IMR-90 (cell line): ENCODE data around the gene ERGIC1. TPM values are rescaled to one million over a fixed set of nuclear protein-coding genes. Genes with fewer than 3 reads are reported as not detected.

ENCODE experiments used
- ATAC-seq: fragments of 200-7000 bp; cut with Tn5 transposase; 2 replicates; pipeline ENCODE4 v1.9.1; 2020; ENCODE audit warnings: low read depth, mild to moderate bottlenecking, moderate library complexity
- BruUV-seq: library from RNA; stranded (reverse); fragments of 400-500 nt; replicated peaks from 2 replicates; lab custom pipeline; 2021; lab: Mats Ljungman, UMichigan
- CTCF ChIA-PET: fragments of 300-600 bp; formaldehyde crosslinking; extraction: SDS; loops from one replicate; lab custom pipeline; 2021; ENCODE audit warnings: antibody characterized with exemption; lab: Yijun Ruan, JAX
- POLR2A ChIA-PET: fragments of 300-600 bp; sonication (Branson Sonifier 250); formaldehyde crosslinking; loops from one replicate; lab custom pipeline; 2022; ENCODE audit warnings: antibody characterized with exemption; ENCODE audit not compliant: unreplicated experiment; lab: Charles Lee
- DNase-seq: peaks from one replicate; pipeline ENCODE4 v3.0.0; 2013
- H2AFZ ChIP-seq: replicated peaks from 2 replicates; pipeline ENCODE3; 2013; ENCODE audit warnings: low read length, mild to moderate bottlenecking; ENCODE audit not compliant: poor library complexity
- H2AK5ac ChIP-seq: 2 replicates; pipeline ENCODE4 v1.6.1; 2013; ENCODE audit warnings: low read depth, low read length, inconsistent platforms
- H2AK9ac ChIP-seq: replicated peaks from 2 replicates; pipeline ENCODE3; 2013; ENCODE audit warnings: mild to moderate bottlenecking, low read depth, low read length, moderate library complexity; ENCODE audit not compliant: poor library complexity
- H2BK120ac ChIP-seq: 2 replicates; pipeline ENCODE4 v1.6.1; 2013; ENCODE audit warnings: low read depth, low read length, inconsistent platforms
- H2BK15ac ChIP-seq: 3 replicates; pipeline ENCODE4 v1.6.1; 2013; ENCODE audit warnings: low read depth, low read length, inconsistent platforms
- H2BK20ac ChIP-seq: 2 replicates; pipeline ENCODE4 v1.6.1; 2013; ENCODE audit warnings: low read depth, mild to moderate bottlenecking, inconsistent platforms, low read length, moderate library complexity
- H2BK5ac ChIP-seq: 2 replicates; pipeline ENCODE4 v1.6.1; 2013; ENCODE audit warnings: mild to moderate bottlenecking, low read depth, low read length, inconsistent platforms; ENCODE audit not compliant: poor library complexity, severe bottlenecking
- H3K14ac ChIP-seq: replicated peaks from 2 replicates; pipeline ENCODE4 v1.6.1; 2013; ENCODE audit warnings: low read depth, low read length, inconsistent platforms
- H3K18ac ChIP-seq: 2 replicates; pipeline ENCODE4 v1.6.1; 2013; ENCODE audit warnings: low read depth, low read length, control low read depth
- H3K23ac ChIP-seq: 2 replicates; pipeline ENCODE4 v1.6.1; 2013; ENCODE audit warnings: low read depth, low read length, inconsistent platforms
- H3K27ac ChIP-seq: 2 replicates; pipeline ENCODE4 v1.5.1; 2013; ENCODE audit warnings: mild to moderate bottlenecking, control low read depth, low read length; ENCODE audit not compliant: insufficient read depth
- H3K27me3 ChIP-seq: 2 replicates; pipeline ENCODE4 v1.6.1; 2013; ENCODE audit warnings: low read length; ENCODE audit not compliant: control insufficient read depth, insufficient read depth
- H3K36me3 ChIP-seq: 2 replicates; pipeline ENCODE4 v1.6.1; 2013; ENCODE audit warnings: low read length, mixed read lengths; ENCODE audit not compliant: control insufficient read depth, insufficient read depth
- H3K4ac ChIP-seq: 2 replicates; pipeline ENCODE4 v1.6.1; 2013; ENCODE audit warnings: low read depth, low read length, inconsistent platforms
- H3K4me1 ChIP-seq: 2 replicates; pipeline ENCODE4 v1.6.1; 2013; ENCODE audit warnings: low read length, mixed read lengths; ENCODE audit not compliant: control insufficient read depth, insufficient read depth
- H3K4me2 ChIP-seq: 2 replicates; pipeline ENCODE4 v1.6.1; 2013; ENCODE audit warnings: low read depth, mild to moderate bottlenecking, control low read depth, low read length, moderate library complexity
- H3K4me3 ChIP-seq: 2 replicates; pipeline ENCODE4 v1.5.1; 2013; ENCODE audit warnings: low read depth, mild to moderate bottlenecking, control low read depth, low read length, moderate library complexity; ENCODE audit not compliant: insufficient read depth
- H3K56ac ChIP-seq: 2 replicates; pipeline ENCODE4 v1.6.1; 2013; ENCODE audit warnings: low read length, inconsistent platforms; ENCODE audit not compliant: insufficient read depth; ENCODE audit errors: extremely low read depth
- H3K79me1 ChIP-seq, 2 experiments: 2 replicates each; pipeline ENCODE4 v1.6.1; 2013; ENCODE audit warnings: low read length in 2 of 2, inconsistent platforms in 1 of 2, low read depth in 1 of 2
- H3K9ac ChIP-seq: 2 replicates; pipeline ENCODE4 v1.6.1; 2013; ENCODE audit warnings: low read depth, low read length, control low read depth
- H3K9me1 ChIP-seq: 2 replicates; pipeline ENCODE4 v1.6.1; 2013; ENCODE audit warnings: low read length, inconsistent platforms; ENCODE audit not compliant: insufficient read depth
- H3K9me3 ChIP-seq: 2 replicates; pipeline ENCODE4 v1.6.1; 2013; ENCODE audit warnings: low read length; ENCODE audit not compliant: control insufficient read depth, insufficient read depth
- H4K20me1 ChIP-seq: 2 replicates; pipeline ENCODE4 v1.6.1; 2013; ENCODE audit warnings: low read length, inconsistent platforms; ENCODE audit not compliant: insufficient read depth
- H4K5ac ChIP-seq: 2 replicates; pipeline ENCODE4 v1.6.1; 2013; ENCODE audit warnings: mild to moderate bottlenecking, low read depth, low read length, control low read depth
- H4K8ac ChIP-seq, 2 experiments: 2 replicates each; pipeline ENCODE4 v1.6.1; 2013; ENCODE audit warnings: low read depth in 2 of 2, low read length in 2 of 2, control low read depth in 1 of 2, inconsistent platforms in 1 of 2
- H4K91ac ChIP-seq: 2 replicates; pipeline ENCODE4 v1.6.1; 2013; ENCODE audit warnings: low read depth, low read length, inconsistent platforms; ENCODE audit not compliant: insufficient read depth
- BHLHE40 ChIP-seq: fragments of 150-350 bp; IDR thresholded peaks from 2 replicates; pipeline ENCODE4 v1.6.1; 2016; ENCODE audit warnings: mild to moderate bottlenecking, low read depth, low read length
- CEBPB ChIP-seq: IDR thresholded peaks from 2 replicates; pipeline ENCODE4 v1.6.1; 2012; ENCODE audit warnings: low read depth, low read length, improper control_type of control experiment
- CHD1 ChIP-seq: IDR thresholded peaks from 2 replicates; pipeline ENCODE4 v1.6.1; 2012; ENCODE audit warnings: low read depth, low read length, improper control_type of control experiment
- MAFK ChIP-seq: IDR thresholded peaks from 2 replicates; pipeline ENCODE4 v1.6.1; 2012; ENCODE audit warnings: low read depth, low read length, improper control_type of control experiment
- MAZ ChIP-seq: IDR thresholded peaks from 2 replicates; pipeline ENCODE4 v1.6.1; 2012; ENCODE audit warnings: low read depth, mild to moderate bottlenecking, low read length, improper control_type of control experiment, moderate library complexity, borderline replicate concordance
- NFE2L2 ChIP-seq: fragments of 150-350 bp; IDR thresholded peaks from 2 replicates; pipeline ENCODE4 v1.6.1; 2016; ENCODE audit warnings: low read depth, mild to moderate bottlenecking, low read length
- POLR2A ChIP-seq: IDR thresholded peaks from 2 replicates; pipeline ENCODE4 v1.6.1; 2012; ENCODE audit warnings: mild to moderate bottlenecking, low read depth, low read length
- RCOR1 ChIP-seq: IDR thresholded peaks from 2 replicates; pipeline ENCODE4 v1.6.1; 2012; ENCODE audit warnings: mild to moderate bottlenecking, low read length, improper control_type of control experiment; ENCODE audit not compliant: insufficient replicate concordance
- RFX5 ChIP-seq: IDR thresholded peaks from 2 replicates; pipeline ENCODE4 v1.8.0; 2012; ENCODE audit warnings: low read depth, mild to moderate bottlenecking, low read length, moderate library complexity
- SMC3 ChIP-seq: fragments of 150-350 bp; IDR thresholded peaks from 2 replicates; pipeline ENCODE4 v1.6.1; 2016; ENCODE audit warnings: low read depth, mild to moderate bottlenecking, antibody characterized with exemption, low read length, moderate library complexity
- WGBS, 2 experiments: methylation state at CpG; one replicate each; pipeline versions ENCODE4 v1.1.5 to v1.1.7; 2013; ENCODE audit warnings: missing lambda C conversion rate in 2 of 2; ENCODE audit not compliant: insufficient read length in 1 of 2; ENCODE audit errors: extremely low coverage in 2 of 2; 5-methylcytosine and 5-hydroxymethylcytosine counted together
- dilution Hi-C: fragments of 300-500 bp; cut with HindIII; formaldehyde crosslinking; loops from one replicate; pipeline ENCODE4 v1.14.3; 2018; ENCODE audit warnings: low sequenced_read_pairs; ENCODE audit not compliant: unreplicated experiment
- in situ Hi-C: fragments of 300-500 bp; cut with MboI; formaldehyde crosslinking; loops from 3 replicates; pipeline ENCODE4 v1.14.3; 2019; ENCODE audit warnings: low sequenced_read_pairs, inconsistent platforms, mixed read lengths
- intact Hi-C: fragments of 100-400 bp; cut with micrococcal nuclease; formaldehyde crosslinking; loops from 2 replicates; pipeline ENCODE4 v1.10.0; 2022
- polyA plus RNA-seq, 3 experiments: library from polyadenylated mRNA; depleted of rRNA; stranded (reverse); fragments of >200 nt; gene quantifications; 2 replicates each; pipeline ENCODE4 v1.2.3, GENCODE V29; 2012; ENCODE audit warnings: low replicate concordance in 1 of 3
- total RNA-seq: library from RNA; depleted of rRNA; stranded (reverse); fragments of >200 nt; gene quantifications from 2 replicates; pipeline ENCODE4 v1.2.3, GENCODE V29; 2012
- TF ChIP-seq, protein P1 (sequence below): conservative IDR thresholded peaks from 2 replicates; pipeline ENCODE4 v1.5.1; 2012; ENCODE audit warnings: mild to moderate bottlenecking, low read depth, low read length, improper control_type of control experiment
- TF ChIP-seq, protein P2 (sequence below): fragments of 150-350 bp; IDR thresholded peaks from 2 replicates; pipeline ENCODE4 v1.6.1; 2016; ENCODE audit warnings: low read depth, mild to moderate bottlenecking, low read length, moderate library complexity, borderline replicate concordance
- TF ChIP-seq, protein P3 (sequence below): fragments of 150-350 bp; IDR thresholded peaks from 2 replicates; pipeline ENCODE4 v1.6.1; 2017; ENCODE audit warnings: mild to moderate bottlenecking, antibody characterized with exemption, low read length, low read depth

ERGIC1 gene
- total and polyA plus RNA-seq, 2 of the 4 experiments (the other 2 are of a cell fraction): 134 to 192 TPM

DNA sequence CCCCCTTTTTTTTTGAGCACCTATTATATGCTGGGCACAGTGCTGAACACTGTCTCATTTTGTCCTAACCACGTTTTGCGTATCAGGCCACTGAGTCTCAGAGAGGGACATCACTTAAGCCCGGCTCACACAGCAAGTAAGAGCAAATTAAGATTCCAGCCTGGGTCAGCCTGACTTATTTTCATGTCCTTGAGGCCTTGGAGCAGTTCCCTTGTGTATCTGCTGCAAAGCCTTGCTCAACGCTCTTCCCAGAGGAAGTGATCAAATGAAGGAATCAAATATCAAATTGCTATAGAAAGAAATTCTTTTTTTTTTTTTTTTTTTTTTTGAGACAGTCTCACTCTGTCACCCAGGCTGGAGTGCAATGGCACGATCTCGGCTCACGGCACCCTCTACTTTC, 30.7 kb downstream of the ERGIC1 start:
- CTCF ChIA-PET: no interaction called here
- DNase-seq: peak; percentile 37
- H2BK120ac ChIP-seq: no peak overlapping the region

More for the DNA sequence above, 30.7 kb downstream of the ERGIC1 start:
- H3K9me1 ChIP-seq: peaks cover 38% of the 10 kb centered on the region
- no peak overlapping the region for H3K9ac ChIP-seq
- TF ChIP-seq, protein P1, sequence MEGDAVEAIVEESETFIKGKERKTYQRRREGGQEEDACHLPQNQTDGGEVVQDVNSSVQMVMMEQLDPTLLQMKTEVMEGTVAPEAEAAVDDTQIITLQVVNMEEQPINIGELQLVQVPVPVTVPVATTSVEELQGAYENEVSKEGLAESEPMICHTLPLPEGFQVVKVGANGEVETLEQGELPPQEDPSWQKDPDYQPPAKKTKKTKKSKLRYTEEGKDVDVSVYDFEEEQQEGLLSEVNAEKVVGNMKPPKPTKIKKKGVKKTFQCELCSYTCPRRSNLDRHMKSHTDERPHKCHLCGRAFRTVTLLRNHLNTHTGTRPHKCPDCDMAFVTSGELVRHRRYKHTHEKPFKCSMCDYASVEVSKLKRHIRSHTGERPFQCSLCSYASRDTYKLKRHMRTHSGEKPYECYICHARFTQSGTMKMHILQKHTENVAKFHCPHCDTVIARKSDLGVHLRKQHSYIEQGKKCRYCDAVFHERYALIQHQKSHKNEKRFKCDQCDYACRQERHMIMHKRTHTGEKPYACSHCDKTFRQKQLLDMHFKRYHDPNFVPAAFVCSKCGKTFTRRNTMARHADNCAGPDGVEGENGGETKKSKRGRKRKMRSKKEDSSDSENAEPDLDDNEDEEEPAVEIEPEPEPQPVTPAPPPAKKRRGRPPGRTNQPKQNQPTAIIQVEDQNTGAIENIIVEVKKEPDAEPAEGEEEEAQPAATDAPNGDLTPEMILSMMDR: no peak
- TF ChIP-seq MAFK (no peak), NFE2L2 (no peak), RCOR1 (no peak), MAZ (no peak), BHLHE40 (no peak), SMC3 (no peak), POLR2A (no peak), RFX5 (no peak), CEBPB (no peak), CHD1 (no peak)
- TF ChIP-seq, protein P2, sequence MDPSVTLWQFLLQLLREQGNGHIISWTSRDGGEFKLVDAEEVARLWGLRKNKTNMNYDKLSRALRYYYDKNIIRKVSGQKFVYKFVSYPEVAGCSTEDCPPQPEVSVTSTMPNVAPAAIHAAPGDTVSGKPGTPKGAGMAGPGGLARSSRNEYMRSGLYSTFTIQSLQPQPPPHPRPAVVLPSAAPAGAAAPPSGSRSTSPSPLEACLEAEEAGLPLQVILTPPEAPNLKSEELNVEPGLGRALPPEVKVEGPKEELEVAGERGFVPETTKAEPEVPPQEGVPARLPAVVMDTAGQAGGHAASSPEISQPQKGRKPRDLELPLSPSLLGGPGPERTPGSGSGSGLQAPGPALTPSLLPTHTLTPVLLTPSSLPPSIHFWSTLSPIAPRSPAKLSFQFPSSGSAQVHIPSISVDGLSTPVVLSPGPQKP: no peak
- TF ChIP-seq, protein P3, sequence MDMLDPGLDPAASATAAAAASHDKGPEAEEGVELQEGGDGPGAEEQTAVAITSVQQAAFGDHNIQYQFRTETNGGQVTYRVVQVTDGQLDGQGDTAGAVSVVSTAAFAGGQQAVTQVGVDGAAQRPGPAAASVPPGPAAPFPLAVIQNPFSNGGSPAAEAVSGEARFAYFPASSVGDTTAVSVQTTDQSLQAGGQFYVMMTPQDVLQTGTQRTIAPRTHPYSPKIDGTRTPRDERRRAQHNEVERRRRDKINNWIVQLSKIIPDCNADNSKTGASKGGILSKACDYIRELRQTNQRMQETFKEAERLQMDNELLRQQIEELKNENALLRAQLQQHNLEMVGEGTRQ: no peak
- peaks cover 41% of the 10 kb centered on the region for H3K4me1 ChIP-seq
- dilution Hi-C loops: no loop called here
- peak overlapping the region; percentile 42 for H3K14ac ChIP-seq
- ATAC-seq: no peak
- peaks cover 8% of the 10 kb centered on the region for H4K20me1 ChIP-seq
- POLR2A ChIA-PET: no interaction called here
- H3K4me2 ChIP-seq: no peak overlapping the region
- no peak overlapping the region for H2BK5ac ChIP-seq
- H4K5ac ChIP-seq: no peak overlapping the region
- no peak overlapping the region for H4K91ac ChIP-seq
- no peaks in the 10 kb centered on the region for H3K9me3 ChIP-seq
- intact Hi-C loops: no loop called here
- BruUV-seq: no TSS peak
- H2AK5ac ChIP-seq: peak overlapping the region; percentile 6; the same call in 1 of the 2 replicates
- H2BK20ac ChIP-seq: 0 out of 2 replicates have a peak overlapping the region, but pooled peaks have one; percentile 36
- 92% methylated on average over 3 of the region's 7 CpGs; no CpG with 5 or more reads in 1 of the 2 experiments for WGBS, 2 experiments
- H3K27me3 ChIP-seq: no peaks in the 10 kb centered on the region
- peaks cover 3% of the 10 kb centered on the region; the same call in 1 of the 2 replicates for H3K36me3 ChIP-seq
- no peak overlapping the region for H3K56ac ChIP-seq
- in situ Hi-C loops: no loop called here
- H2AK9ac ChIP-seq: no peak overlapping the region
- H3K4me3 ChIP-seq: no peak overlapping the region
- H2AFZ ChIP-seq: no peak overlapping the region
- H3K79me1 ChIP-seq: peaks cover 32 to 82% of the 10 kb centered on the region in 2 experiments
- H3K18ac ChIP-seq: no peak overlapping the region
- H3K4ac ChIP-seq: no peak overlapping the region
- no peak overlapping the region for H3K27ac ChIP-seq
- no peak overlapping the region for H4K8ac ChIP-seq
- no peak overlapping the region for H2BK15ac ChIP-seq
- H3K23ac ChIP-seq: peak overlapping the region; percentile 28; the same call in 1 of the 2 replicates
